HG03520 (cell line): ENCODE data around the gene FNTB.
"Not testable (repeated sequence)": the region's sequence is repeated elsewhere in the genome, so short reads cannot be mapped to it uniquely, and the experiment has no call there.

Experiments
- ATAC-seq: cut with Tn5 transposase; IDR thresholded peaks from one replicate; pipeline ENCODE4 v1.9.1; 2021; ENCODE audit warnings: mild to moderate bottlenecking, moderate library complexity; ENCODE audit not compliant: unreplicated experiment

The FNTB gene

DNA sequence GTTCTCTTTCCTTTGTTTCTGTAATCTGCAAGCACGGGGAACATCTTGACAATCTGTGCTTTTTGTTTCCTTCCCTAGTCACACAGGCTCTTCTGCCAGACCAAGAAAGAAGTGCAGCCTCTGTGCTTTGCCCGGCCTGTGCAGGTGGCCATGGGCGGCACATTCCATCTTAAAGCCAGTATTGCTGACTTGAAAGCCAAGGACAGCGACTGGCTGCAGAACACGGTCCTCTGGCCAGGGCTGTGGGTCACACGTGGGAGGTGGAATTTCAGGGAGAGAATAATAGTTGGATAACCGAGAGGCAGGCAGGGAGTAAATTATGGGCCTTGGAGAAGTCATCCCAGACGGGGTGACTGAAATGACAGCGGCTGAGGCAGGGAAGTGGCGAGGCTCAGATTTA, 24.8 kb downstream of the FNTB start:
- no peak for ATAC-seq

- ATAC-seq = no peak
Observed at GRCh38 chr14:65012353-65012752, 25.7 kb downstream of the FNTB start.

- ATAC-seq = no peak
Observed at GRCh38 chr14:65015391-65015790, 28.7 kb downstream of the FNTB start.

DNA sequence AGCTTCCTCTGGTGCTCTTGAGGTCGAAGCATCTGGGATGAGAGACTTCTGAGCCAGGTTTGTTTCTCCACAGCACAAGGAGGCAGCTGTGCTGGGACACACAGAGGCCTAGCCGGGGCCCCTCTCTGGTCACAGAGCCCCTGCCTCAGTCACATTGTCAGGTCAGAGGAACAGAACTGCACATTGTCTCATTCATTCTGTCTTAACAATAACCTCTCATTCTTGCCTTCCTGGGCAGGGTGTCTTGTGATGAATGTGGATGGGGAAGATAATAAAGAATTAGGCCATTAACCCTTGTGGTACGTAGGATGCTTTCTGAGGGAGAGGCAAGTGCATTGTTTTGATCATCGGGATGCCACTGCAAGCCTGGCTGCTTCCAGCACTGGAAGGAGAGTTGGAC, 29.8 kb downstream of the FNTB start:
- no peak for ATAC-seq

GRCh38 chr14:65019944-65020566, 33.4 kb downstream of the FNTB start:
- no peak for ATAC-seq

DNA sequence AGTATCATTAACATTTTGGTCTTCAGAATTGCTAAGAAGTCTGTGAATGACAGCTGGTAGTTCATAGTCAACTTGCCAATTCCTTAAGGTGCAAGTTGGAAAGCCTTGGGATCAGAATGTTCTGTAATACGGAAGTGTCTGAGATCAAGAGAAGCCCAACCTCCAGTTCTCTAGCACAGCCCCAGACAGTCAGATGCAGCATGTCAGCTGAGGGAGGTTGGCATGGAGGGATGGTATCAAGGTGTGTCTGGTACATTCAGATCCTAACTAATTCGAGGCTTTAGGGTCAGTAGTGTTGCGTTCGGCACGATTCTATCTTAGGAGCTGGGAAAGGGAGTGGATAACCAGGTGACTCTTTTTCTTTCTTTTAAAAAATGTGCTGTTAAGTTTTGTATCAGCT, 38.3 kb downstream of the FNTB start:
- ATAC-seq = no peak

GRCh38 chr14:65025818-65026217, 39.1 kb downstream of the FNTB start:
- no peak for ATAC-seq

GRCh38 chr14:65026526-65026925, 39.8 kb downstream of the FNTB start:
- no peak for ATAC-seq

- no peak for ATAC-seq
Observed at GRCh38 chr14:65027127-65027799, 40.6 kb downstream of the FNTB start.

DNA sequence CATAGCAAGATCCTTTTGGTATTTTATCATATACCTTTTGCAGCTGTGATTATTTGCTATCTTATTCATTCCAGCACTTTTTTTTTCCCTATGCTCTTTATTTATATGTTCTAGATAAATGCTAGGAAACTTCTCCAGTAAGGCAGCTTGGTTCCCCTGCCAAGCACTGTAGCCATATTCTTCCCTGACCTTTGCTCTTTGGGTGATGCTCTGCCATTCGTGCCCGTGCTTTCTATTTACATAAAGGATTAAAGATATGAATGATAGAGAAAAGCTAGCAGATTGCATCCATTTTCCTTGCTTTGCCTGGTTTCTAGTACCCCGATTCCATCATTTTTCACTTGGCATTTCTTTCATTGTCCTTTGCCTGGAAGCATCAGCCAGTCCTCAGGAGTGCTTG, 42.2 kb downstream of the FNTB start:
- ATAC-seq = no peak

- ATAC-seq = not testable (repeated sequence)
Observed at GRCh38 chr14:65031321-65031720, 44.6 kb downstream of the FNTB start.

GRCh38 chr14:65032319-65032718, 45.6 kb downstream of the FNTB start:
- no peak for ATAC-seq

- no peak for ATAC-seq
Observed at GRCh38 chr14:65033181-65033580, 46.5 kb downstream of the FNTB start.

DNA sequence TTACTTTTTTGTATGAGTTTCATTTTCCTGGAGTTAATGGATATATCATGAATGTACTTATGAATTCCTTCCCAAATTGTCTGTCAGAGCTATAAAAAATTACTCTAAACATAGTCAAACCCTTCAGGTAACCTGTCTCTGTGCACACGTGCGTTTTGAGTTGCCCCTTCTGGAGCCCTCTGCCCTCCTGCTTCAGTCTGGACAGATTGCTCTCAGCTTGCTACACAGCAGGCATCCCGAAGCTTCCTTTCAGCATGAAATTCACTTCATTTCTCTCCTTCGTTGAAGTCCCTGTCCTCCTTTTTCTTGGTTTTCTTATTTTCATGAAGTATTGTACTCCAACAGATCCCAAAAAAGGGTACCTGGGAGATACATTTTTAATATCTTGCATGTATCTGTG, 47.3 kb downstream of the FNTB start:
- ATAC-seq = no peak

DNA sequence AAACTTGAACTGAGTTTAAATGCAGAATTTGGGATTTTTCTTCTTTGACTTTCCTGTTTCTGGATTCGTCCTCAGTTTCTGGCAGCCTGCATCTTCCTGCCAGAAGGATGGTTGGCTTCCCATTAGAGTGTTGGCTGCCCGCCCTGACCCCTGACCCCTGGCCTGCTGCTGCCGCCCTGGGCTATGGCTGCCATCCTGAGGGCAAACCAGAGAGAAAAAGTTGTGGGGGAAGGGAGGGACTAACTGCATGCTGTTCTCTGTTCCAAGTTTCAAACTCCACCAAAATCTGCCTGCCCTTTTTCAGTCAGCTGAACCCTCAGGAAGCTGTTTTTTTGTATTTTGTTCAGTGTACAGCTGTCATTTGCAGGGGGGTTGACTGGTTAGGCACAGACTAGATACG, 48.4 kb downstream of the FNTB start:
- no peak for ATAC-seq

DNA sequence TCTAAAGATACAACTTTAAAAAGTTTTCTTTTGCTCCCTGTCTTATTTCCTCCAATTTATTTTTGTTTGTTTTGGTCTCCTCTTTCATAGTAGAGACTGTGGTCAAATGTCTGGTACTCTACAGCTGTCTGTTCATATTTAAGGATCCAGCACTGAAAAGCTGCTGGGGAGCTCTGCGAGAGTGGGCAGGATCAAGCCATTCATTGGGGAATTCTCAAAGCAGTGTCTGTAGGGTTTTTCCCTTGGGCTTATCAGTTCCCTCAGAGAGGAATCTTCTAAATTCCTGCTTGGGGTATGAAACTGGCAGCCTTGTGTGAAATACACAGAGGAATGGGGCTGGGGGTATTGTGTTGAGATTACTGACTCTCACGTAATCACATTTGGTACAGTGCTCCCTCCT, 52.3 kb downstream of the FNTB start:
- no peak for ATAC-seq

- ATAC-seq = no peak
Observed at GRCh38 chr14:65040666-65041433, 54.2 kb downstream of the FNTB start.

GRCh38 chr14:65041434-65041915, 54.8 kb downstream of the FNTB start:
- no peak for ATAC-seq

GRCh38 chr14:65042296-65042695, 55.6 kb downstream of the FNTB start:
- ATAC-seq = no peak

DNA sequence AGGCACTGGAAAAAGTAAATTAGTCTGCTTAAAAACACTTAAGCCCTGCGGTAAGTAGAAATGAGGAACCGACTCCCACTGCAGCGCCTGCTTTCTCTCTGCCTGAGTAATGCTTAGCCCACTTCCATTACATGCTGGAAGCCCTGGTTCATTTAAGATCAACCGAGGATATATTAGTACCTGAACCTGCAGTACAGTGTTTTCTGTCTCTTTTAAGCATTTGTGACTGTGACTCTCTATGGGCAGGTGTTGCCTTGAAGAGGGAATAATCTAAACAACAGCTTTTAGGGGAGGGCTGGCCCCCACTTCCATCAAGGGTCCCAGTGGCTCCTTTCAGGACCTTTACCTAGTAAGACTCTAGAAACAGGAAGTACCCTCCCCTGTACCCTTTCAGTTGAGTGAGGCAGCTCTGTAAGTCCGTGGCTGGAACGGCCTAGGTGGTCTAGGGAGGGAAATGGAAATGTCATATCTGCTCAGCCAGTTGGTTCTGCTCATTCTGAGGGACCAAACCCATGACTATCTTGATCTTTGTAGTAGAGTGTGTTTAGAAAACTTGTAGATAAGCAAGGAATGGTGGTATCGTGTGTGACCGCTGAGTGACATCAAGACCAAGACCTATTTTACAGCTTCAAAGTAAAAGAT, 56.2 kb downstream of the FNTB start:
- no peak for ATAC-seq

- ATAC-seq = no peak
Observed at GRCh38 chr14:65043893-65044595, 57.3 kb downstream of the FNTB start.
